ENCODE measurements around the gene B3GALT6. TPM values are rescaled to one million over a fixed set of nuclear protein-coding genes. Genes with fewer than 3 reads are reported as not detected.

The B3GALT6 gene
- total RNA-seq, 1 experiment from 2014 or later = 27.1 TPM

DNA sequence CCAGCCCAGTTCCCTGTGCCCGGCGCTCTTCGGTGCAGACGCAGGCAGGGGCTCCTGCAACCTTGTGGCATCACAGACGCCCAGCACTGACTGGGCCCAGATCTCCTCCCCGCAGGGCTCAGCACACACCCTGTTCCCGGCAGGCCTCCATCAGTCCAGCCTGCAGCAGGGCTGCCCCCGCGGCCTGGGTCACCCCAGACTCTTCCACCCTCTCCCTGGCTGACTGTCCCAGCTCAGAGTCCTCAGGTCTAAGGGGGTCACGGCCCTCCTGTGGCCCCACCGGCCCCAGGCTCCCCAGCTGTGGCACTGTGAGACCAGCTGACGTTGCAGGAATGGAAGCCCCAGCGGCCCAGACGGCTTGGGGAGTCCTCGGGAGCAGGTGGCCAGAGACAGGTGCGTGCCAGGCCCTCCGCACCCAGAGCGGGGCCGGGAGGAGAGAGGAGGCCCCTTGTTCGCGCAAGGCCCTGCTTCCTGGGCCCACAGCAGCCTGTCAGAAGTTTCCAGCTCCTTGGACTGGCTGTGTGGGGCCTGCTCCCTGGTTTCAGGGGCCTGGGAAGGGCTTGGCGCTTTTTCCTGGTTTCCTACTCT, 4.2 kb downstream of the B3GALT6 start:
- no peak overlapping the region for H3K9ac ChIP-seq (ENCODE audit: extremely low read depth, insufficient read length, low read length)
- no peak overlapping the region for H3K27ac ChIP-seq (ENCODE audit: insufficient read length, low read depth, low read length)
- peaks cover 8 to 21% of the 10 kb centered on the region in 2 experiments for H3K4me1 Mint-ChIP-seq
- peaks cover 12 to 17% (median 16%) of the 10 kb centered on the region in 3 experiments for H3K36me3 Mint-ChIP-seq (ENCODE audit: insufficient read depth in 1 of 3, low read depth in 3 of 3)
- no peak overlapping the region for H3K4me2 ChIP-seq (ENCODE audit: insufficient read depth, insufficient read length, low read length)
- no peak overlapping the region for H3K27ac Mint-ChIP-seq
- no peak overlapping the region for H3K23ac ChIP-seq (ENCODE audit: insufficient read length, low read depth, low read length)
- no peak overlapping the region for H2AFZ ChIP-seq (ENCODE audit: low read length)
- no peak overlapping the region for H4K5ac ChIP-seq (ENCODE audit: insufficient read length, low read depth, low read length)
- H3K4me1 ChIP-seq (ENCODE audit: insufficient read depth, low read length) = no peaks in the 10 kb centered on the region
- no peak overlapping the region for H4K91ac ChIP-seq (ENCODE audit: insufficient read length, low read depth, low read length)
- no peak overlapping the region for H3K4me3 Mint-ChIP-seq
- no peaks in the 10 kb centered on the region; the same call in 1 of the 2 replicates for H3K27me3 Mint-ChIP-seq (ENCODE audit: low read depth)
- H3K79me1 ChIP-seq (ENCODE audit: insufficient read depth, low read depth, low read length, poor library complexity, severe bottlenecking) = no peaks in the 10 kb centered on the region
- no peak overlapping the region for H3K4ac ChIP-seq (ENCODE audit: low read depth, low read length)
- no peak overlapping the region for H2BK5ac ChIP-seq (ENCODE audit: insufficient read length, low read length)
- no peaks in the 10 kb centered on the region for H3K27me3 ChIP-seq (ENCODE audit: insufficient read depth, low read length)
- no peak overlapping the region for H2BK12ac ChIP-seq (ENCODE audit: insufficient read length, low read depth, low read length)
- no peaks in the 10 kb centered on the region for H3K9me3 ChIP-seq (ENCODE audit: control insufficient read depth, low read depth, low read length)
- no peak overlapping the region for H3K14ac ChIP-seq (ENCODE audit: insufficient read depth, low read length)
- peaks cover 0 to 4% of the 10 kb centered on the region in 2 experiments; a peak in 1 of 5 replicates for H3K9me3 Mint-ChIP-seq
- H2BK15ac ChIP-seq (ENCODE audit: low read depth, low read length) = no peak overlapping the region
- DNase-seq = no peak
- no peaks in the 10 kb centered on the region for H4K20me1 ChIP-seq (ENCODE audit: control insufficient read depth, insufficient read depth, insufficient read length)
- no peaks in the 10 kb centered on the region for H3K79me2 ChIP-seq (ENCODE audit: insufficient read depth, low read length)
- no peak overlapping the region for H3K18ac ChIP-seq (ENCODE audit: insufficient read length, low read depth, low read length)
- H2BK20ac ChIP-seq (ENCODE audit: low read depth, low read length, poor library complexity, severe bottlenecking) = no peak overlapping the region
- no peak overlapping the region for H3K56ac ChIP-seq (ENCODE audit: insufficient read length, low read depth, low read length)
- no CpG with 5 or more reads among the region's 22 CpGs for WGBS (ENCODE audit: extremely low coverage, insufficient read length, low lambda C conversion rate)
- H3K23me2 ChIP-seq (ENCODE audit: insufficient read length, low read depth, low read length, poor library complexity, severe bottlenecking) = peaks cover 1% of the 10 kb centered on the region
- TF ChIP-seq, protein P1, sequence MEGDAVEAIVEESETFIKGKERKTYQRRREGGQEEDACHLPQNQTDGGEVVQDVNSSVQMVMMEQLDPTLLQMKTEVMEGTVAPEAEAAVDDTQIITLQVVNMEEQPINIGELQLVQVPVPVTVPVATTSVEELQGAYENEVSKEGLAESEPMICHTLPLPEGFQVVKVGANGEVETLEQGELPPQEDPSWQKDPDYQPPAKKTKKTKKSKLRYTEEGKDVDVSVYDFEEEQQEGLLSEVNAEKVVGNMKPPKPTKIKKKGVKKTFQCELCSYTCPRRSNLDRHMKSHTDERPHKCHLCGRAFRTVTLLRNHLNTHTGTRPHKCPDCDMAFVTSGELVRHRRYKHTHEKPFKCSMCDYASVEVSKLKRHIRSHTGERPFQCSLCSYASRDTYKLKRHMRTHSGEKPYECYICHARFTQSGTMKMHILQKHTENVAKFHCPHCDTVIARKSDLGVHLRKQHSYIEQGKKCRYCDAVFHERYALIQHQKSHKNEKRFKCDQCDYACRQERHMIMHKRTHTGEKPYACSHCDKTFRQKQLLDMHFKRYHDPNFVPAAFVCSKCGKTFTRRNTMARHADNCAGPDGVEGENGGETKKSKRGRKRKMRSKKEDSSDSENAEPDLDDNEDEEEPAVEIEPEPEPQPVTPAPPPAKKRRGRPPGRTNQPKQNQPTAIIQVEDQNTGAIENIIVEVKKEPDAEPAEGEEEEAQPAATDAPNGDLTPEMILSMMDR (conservative IDR thresholded peaks at IDR 0.05) = no peak
- H2AK5ac ChIP-seq (ENCODE audit: insufficient read length, low read length) = no peak overlapping the region
- H4K8ac ChIP-seq (replicated peaks; ENCODE audit: insufficient read length, low read depth, low read length) = no peak overlapping the region
- no peak overlapping the region for H2BK120ac ChIP-seq (ENCODE audit: low read depth, low read length, poor library complexity, severe bottlenecking)
- H3T11ph ChIP-seq (ENCODE audit: low read length) = no peak overlapping the region

Measured in H9 (cell line).